Stomach (tissue), 4 donors: ENCODE data around the gene SPRY1.

Experiments used
- CTCF ChIP-seq, 7 experiments: fragments of 450-650 bp in 4 of 7; fragments of 200-600 bp in 3 of 7; sonication (generic) in 3 of 7; IDR thresholded peaks; one replicate each; pipeline ENCODE4 v1.5.1; 2016 to 2019; ENCODE audit warnings: antibody characterized with exemption in 7 of 7, control low read depth in 2 of 7, mild to moderate bottlenecking in 1 of 7
- EP300 ChIP-seq: sonication (generic); formaldehyde crosslinking; IDR thresholded peaks from one replicate; pipeline ENCODE4 v1.6.1; 2017; ENCODE audit warnings: antibody characterized with exemption
- POLR2A ChIP-seq, 4 donors: fragments of 450-650 bp; IDR thresholded peaks; one replicate each; pipeline ENCODE4 v1.6.1; 2016; ENCODE audit warnings: antibody characterized with exemption in 4 of 4, control low read depth in 2 of 4, mild to moderate bottlenecking in 1 of 4, moderate library complexity in 1 of 4
- POLR2AphosphoS5 ChIP-seq, 3 donors: sonication (generic); formaldehyde crosslinking; IDR thresholded peaks; one replicate each; pipeline ENCODE4 v1.6.1; 2016; ENCODE audit warnings: antibody characterized with exemption in 3 of 3

- TF ChIP-seq CTCF (IDR thresholded peaks at IDR 0.05), result no peak
- no peak for TF ChIP-seq EP300
- TF ChIP-seq POLR2AphosphoS5 (IDR thresholded peaks at IDR 0.05), result no peak
- TF ChIP-seq POLR2A (IDR thresholded peaks at IDR 0.05), result no peak
Measured at GRCh38 chr4:123453061-123453680, 56.6 kb downstream of the SPRY1 start.
